Neural crest cell (in vitro differentiated cells): ENCODE results near the gene TTLL11. TPM values are rescaled to one million over a fixed set of nuclear protein-coding genes. Genes with fewer than 3 reads are reported as not detected.

ENCODE experiments used
- DNase-seq: peaks from one replicate; pipeline ENCODE4 v3.0.0; 2021; ENCODE audit warnings: low read depth, mixed read lengths, low spot score
- H3K27ac Mint-ChIP-seq: one replicate; pipeline ENCODE4 v1.8.0; 2021; ENCODE audit warnings: mild to moderate bottlenecking, mixed read lengths; ENCODE audit not compliant: unreplicated experiment
- H3K27me3 Mint-ChIP-seq: 2 replicates; pipeline ENCODE4 v1.8.0; 2021; ENCODE audit warnings: low read depth, mild to moderate bottlenecking, mixed read lengths
- H3K36me3 Mint-ChIP-seq: 2 replicates; pipeline ENCODE4 v1.8.0; 2021; ENCODE audit warnings: low read depth, mild to moderate bottlenecking, mixed read lengths
- H3K4me1 Mint-ChIP-seq: 2 replicates; pipeline ENCODE4 v1.8.0; 2021; ENCODE audit warnings: mixed read lengths
- H3K4me3 Mint-ChIP-seq: one replicate; pipeline ENCODE4 v1.8.0; 2021; ENCODE audit warnings: mild to moderate bottlenecking, mixed read lengths
- H3K9me3 Mint-ChIP-seq: 2 replicates; pipeline ENCODE4 v1.8.0; 2021; ENCODE audit warnings: mixed read lengths
- CTCF ChIP-seq: fragments of 200-600 bp; sonication (generic); conservative IDR thresholded peaks from 2 replicates; pipeline ENCODE4 v1.5.0; 2021; ENCODE audit warnings: antibody characterized with exemption, mild to moderate bottlenecking
- total RNA-seq: library from RNA; stranded (reverse); gene quantifications from 2 replicates; pipeline ENCODE4 v1.2.1, GENCODE V29; 2021

The TTLL11 gene
- total RNA-seq, 1 donor from 2014 or later, result 9.1 TPM

- Mint-ChIP-seq H3K36me3 (no peaks in the 10 kb centered on the region), H3K27me3 (peaks cover 90% of the 10 kb centered on the region), H3K27ac (no peak overlapping the region), H3K4me1 (peaks cover 50% of the 10 kb centered on the region), H3K4me3 (no peak overlapping the region), H3K9me3 (no peaks in the 10 kb centered on the region)
- DNase-seq, result no peak
- TF ChIP-seq CTCF, result no peak
Observed at GRCh38 chr9:121881920-121882500, 211.1 kb downstream of the TTLL11 start.

- Mint-ChIP-seq H3K27me3 (peaks cover 91% of the 10 kb centered on the region), H3K9me3 (no peaks in the 10 kb centered on the region), H3K27ac (no peak overlapping the region), H3K4me1 (peaks cover 41% of the 10 kb centered on the region), H3K36me3 (no peaks in the 10 kb centered on the region), H3K4me3 (no peak overlapping the region)
- no peak for TF ChIP-seq CTCF
- DNase-seq, result no peak
Observed at GRCh38 chr9:121880343-121880898, 212.7 kb downstream of the TTLL11 start.

- Mint-ChIP-seq H3K4me3 (no peak overlapping the region), H3K36me3 (no peaks in the 10 kb centered on the region), H3K9me3 (no peaks in the 10 kb centered on the region), H3K27ac (no peak overlapping the region), H3K4me1 (peaks cover 21% of the 10 kb centered on the region), H3K27me3 (peaks cover 90% of the 10 kb centered on the region)
- no peak for DNase-seq
- TF ChIP-seq CTCF, result no peak
Observed at GRCh38 chr9:121878271-121878822, 214.8 kb downstream of the TTLL11 start.

GRCh38 chr9:121876658-121877271 lies 216.3 kb downstream of the TTLL11 start:
- H3K36me3 Mint-ChIP-seq, result no peaks in the 10 kb centered on the region
- H3K27ac Mint-ChIP-seq, result no peak overlapping the region
- no peak overlapping the region for H3K4me3 Mint-ChIP-seq
- DNase-seq, result no peak
- TF ChIP-seq CTCF, result no peak
- H3K27me3 Mint-ChIP-seq, result peaks cover 95% of the 10 kb centered on the region
- H3K4me1 Mint-ChIP-seq, result peaks cover 9% of the 10 kb centered on the region
- H3K9me3 Mint-ChIP-seq, result no peaks in the 10 kb centered on the region

GRCh38 chr9:121876255-121876654 lies 216.9 kb downstream of the TTLL11 start:
- H3K4me3 Mint-ChIP-seq, result no peak overlapping the region
- H3K9me3 Mint-ChIP-seq, result no peaks in the 10 kb centered on the region
- H3K27me3 Mint-ChIP-seq, result peaks cover 95% of the 10 kb centered on the region
- H3K27ac Mint-ChIP-seq, result no peak overlapping the region
- H3K36me3 Mint-ChIP-seq, result no peaks in the 10 kb centered on the region
- peaks cover 9% of the 10 kb centered on the region for H3K4me1 Mint-ChIP-seq
- DNase-seq, result no peak
- no peak for TF ChIP-seq CTCF
